ENCODE measurements around the gene CAPZB.

Gene CAPZB

DNA sequence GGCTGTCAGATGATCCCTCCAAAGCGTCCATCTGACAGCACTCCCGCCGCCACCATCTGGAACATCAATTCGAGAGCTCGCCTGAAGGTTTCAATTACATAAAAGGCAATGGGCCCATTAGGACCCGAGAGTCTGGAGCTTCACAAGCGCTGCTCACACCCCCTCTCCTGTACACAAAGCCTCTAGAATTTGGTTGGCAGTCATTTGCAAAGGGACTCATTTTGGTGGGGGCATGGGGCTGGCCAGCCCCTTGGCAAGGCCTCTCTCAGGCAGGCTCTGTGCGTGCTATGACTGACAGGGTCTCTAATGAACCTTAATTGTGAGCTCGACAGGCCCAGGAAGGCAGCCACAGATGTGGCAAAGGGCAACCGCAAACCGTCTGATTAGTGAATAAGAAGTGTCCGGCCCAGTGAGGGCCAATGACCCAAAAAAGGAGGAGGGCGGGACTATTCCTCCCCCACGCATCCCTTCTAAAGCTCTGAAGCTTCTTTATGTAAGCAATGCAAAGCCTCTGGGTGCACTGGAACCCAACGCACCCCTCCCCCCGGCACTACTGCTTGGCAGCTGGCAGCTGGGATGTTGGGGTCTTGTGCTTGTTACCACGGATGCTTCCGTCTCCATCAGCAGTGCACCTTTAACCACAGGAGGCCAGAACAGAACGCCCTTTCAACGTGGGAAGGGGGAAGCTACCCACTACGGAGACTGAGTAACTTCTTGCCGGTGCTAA lies 79.4 kb downstream of the CAPZB start:
- DNase-seq (ENCODE audit: low read depth), result no peak

DNA sequence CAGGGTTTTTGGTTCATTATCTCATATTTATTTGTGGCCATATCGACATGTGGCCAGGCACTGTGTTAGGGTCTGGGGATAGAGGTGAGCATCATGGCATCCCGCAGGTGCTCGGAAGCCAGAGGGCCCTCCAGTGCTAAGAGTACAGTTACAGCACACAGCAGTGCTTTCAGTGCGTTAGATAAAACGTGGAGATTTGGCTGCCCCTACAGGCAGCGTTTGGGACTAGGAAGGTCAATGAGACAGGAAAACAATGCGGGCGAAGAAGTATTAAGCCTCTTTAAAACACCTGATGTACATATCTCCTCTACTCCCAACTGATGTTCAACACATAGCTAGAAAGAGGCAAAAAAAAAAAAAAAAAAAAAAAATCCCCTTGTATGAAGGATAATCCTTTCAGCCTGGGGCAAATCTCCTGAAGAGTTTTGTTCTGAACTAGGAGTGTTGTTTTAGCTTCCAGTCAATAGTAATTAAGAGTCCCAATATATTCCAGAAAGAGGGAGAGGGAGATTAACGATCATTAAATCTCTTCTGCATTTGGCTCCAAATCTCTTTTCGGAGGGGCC lies 80.1 kb downstream of the CAPZB start:
- DNase-seq (ENCODE audit: low read depth), result no peak

- no peak for DNase-seq (ENCODE audit: low read depth)
Observed at GRCh38 chr1:19404748-19405147, 80.6 kb downstream of the CAPZB start.

GRCh38 chr1:19403256-19403655 lies 82.1 kb downstream of the CAPZB start:
- DNase-seq (ENCODE audit: low read depth), result no peak

GRCh38 chr1:19402031-19402813 lies 83.1 kb downstream of the CAPZB start:
- DNase-seq (ENCODE audit: low read depth), result no peak

- DNase-seq (ENCODE audit: low read depth), result no peak
Observed at GRCh38 chr1:19401535-19401889, 83.8 kb downstream of the CAPZB start.

DNA sequence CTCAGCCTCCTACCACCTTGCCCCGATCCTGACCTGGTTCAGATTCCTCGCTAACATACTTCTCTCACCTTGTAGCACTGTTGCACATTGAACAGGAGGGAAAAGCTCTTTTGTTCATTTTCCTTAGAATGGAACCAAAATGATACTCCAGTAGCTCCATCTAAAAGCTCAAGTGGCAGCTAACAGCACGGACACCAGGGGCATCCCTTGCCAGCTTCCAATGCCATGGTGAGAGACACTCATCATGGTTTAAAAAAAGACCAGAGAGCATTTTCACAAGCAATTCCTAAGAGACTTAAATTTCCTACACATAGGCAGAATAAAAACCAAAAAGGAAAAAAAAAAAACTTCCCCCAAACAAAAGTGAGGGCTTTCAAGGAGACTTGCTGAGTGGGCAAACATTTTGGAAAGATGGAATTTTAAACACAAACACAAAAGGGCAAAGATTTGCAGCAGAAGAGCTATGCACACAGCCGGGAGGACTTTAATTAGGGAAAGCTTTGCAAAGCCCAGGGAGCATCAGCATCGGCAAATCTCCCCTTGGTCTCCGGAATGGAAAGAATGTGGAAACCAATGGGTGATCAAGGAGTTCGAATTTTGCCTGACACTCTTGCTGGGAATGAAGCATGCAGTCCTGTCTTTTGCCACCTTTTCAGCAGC lies 84.3 kb downstream of the CAPZB start:
- DNase-seq (ENCODE audit: low read depth), result no peak

DNA sequence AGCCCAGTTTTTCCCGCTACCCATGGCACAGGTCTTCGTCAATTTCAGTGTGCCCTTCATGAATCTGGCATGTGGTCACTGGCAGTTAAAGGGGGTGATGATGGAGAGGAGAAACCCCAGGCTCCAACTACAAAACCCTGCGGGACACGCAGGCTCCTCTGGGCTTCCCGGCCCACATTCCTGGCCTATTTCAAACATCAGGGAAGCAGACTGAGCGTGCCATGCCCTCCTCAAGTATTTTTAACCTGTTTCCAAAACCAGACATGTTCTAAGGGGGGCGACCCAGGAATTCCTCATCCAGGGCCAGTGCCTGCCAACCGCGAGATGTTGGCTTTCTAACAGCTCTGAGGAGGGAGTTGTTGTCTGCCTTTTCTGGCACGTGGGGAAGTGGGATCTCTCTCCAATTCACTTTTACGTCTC lies 85.1 kb downstream of the CAPZB start:
- DNase-seq (ENCODE audit: low read depth), result no peak

DNA sequence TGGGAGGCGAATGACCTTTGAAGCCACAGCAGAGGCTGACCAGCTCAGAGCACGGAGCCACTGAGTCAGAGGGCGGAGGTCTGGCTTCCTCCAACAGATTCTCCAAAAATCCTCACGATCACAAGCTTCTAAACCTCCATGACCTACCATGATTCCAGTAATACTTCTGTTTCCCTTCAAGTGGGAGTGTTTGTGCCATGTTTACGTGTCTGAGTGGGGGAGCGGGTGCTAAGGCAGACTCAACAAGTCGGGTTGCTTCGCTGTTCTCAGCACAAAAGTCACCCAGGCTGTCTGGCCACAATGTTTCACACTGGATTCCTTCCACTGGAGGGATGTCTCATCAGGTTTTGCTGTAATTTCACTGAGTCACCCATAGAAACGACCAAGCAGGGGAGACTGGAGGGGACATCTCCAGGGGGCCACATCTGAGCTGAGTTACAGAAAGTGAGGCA lies 87.0 kb downstream of the CAPZB start:
- DNase-seq (ENCODE audit: low read depth), result no peak

- no peak for DNase-seq (ENCODE audit: low read depth)
Observed at GRCh38 chr1:19397217-19397945, 88.0 kb downstream of the CAPZB start.

DNA sequence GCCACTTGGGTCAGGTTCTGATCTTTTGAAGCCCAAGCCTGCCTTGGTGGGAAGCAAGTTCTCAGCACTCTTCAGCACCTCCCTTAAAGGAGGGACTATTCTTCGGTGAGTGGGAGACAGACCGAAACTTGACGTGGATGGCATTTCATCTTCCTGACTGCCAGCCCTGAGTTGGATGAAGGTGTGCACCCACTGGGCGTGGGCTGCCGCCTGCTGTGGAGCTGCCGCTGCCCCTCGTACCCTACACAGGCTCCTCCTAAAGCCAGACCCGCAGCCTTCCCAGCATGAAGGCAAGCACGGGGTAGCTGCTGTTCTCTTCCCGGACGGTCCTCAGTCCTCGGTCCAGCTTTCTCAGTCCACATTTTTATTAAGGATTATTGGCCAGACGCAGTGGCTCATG lies 89.1 kb downstream of the CAPZB start:
- no peak for DNase-seq (ENCODE audit: low read depth)

DNA sequence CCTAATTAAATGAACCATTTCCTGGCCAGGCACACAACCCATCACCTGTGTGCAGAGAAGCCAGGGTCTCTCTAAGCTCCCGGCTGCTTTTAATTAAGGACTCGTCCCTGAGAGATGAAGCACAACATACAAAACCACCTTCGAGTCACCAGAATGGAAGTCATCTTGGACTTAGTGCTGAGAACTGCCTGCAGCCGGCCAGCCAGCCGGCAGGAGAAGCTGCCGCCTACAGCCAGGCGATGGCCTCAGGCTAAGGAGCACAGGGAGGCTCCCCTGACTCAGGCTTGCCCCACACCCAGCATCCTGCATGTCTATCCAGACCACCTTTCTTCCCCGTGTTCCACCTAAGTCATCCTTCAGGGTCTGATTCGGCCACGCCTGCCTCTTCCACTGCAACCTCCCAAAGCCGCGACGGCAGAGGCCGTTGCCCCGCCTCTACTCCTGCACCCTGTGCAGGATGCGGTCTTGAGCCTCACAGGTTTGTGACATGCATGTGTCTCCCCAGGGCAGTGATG lies 89.6 kb downstream of the CAPZB start:
- no peak for DNase-seq (ENCODE audit: low read depth)

GRCh38 chr1:19393046-19393445 lies 92.3 kb downstream of the CAPZB start:
- no peak for DNase-seq (ENCODE audit: low read depth)

DNA sequence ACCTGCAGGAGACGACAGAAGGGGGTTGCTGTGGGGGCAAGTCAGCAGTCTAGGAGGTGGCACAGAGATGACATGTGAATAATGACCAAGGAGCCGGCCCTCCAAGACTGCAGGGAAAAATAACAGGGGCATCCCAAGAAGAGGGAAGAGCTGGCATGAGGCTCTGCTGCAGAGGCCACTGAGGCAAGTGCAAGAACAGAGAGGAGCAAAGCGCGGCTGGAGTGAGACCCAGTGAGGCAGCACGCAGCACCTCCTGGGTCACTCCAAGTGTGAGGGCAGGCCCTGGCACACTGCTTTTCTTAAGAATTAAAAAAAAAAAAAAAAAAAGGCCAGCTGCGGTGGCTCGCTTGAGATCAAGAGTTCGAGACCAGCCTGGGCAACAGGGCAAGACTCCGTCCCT lies 93.1 kb downstream of the CAPZB start:
- no peak for DNase-seq (ENCODE audit: low read depth)

DNA sequence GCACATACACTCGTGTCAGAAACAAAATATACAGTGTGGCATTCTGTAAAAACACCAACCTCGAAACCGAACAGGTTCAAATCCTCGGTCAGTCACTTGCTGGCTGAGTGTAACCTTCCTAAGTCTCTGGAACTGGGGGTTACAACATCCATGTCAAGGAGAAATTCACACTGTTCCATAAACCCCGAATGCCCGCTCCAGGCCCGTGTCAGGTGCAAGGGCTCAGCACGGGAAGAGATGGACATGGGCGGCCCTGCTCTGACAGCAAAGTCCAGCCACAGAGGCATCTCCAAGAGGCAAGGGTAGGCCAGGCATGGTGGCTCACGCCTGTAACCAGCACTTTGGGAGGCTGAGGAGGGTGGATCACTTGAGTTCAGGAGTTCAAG lies 93.8 kb downstream of the CAPZB start:
- DNase-seq (ENCODE audit: low read depth), result no peak

DNA sequence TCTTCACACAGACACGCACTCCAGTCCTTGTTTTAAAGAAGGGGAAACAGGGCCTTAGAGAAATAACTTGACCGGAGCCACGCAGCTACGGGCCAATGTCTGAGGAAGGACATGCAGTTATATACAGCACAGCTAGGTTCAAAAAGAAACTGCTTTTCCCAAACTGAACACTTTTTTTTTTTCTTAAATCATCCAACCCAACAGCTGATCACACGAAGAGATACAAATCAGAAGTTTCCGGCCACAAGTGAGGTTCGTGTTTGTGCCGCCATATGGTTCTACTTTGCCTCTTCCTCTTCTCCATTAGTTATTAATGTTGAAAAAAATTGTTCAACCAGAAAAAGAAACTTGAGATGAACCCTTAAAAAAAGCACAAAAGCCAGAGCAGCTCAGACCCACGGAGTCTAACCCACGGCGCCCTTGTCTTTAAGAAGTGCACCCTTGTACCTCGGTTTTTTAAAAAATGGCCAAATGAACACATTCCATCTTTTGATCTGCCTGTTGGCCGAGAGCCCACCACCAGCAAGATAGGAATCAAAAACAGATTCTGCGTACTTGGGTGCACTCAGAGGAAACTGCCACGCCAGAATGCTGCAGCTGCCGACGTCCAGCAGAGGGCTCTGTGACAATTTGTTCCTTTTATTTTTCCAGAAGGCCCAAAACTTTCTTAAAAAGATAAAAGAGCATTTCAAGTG lies 94.3 kb downstream of the CAPZB start:
- peak; percentile 58 for DNase-seq (ENCODE audit: low read depth)

DNA sequence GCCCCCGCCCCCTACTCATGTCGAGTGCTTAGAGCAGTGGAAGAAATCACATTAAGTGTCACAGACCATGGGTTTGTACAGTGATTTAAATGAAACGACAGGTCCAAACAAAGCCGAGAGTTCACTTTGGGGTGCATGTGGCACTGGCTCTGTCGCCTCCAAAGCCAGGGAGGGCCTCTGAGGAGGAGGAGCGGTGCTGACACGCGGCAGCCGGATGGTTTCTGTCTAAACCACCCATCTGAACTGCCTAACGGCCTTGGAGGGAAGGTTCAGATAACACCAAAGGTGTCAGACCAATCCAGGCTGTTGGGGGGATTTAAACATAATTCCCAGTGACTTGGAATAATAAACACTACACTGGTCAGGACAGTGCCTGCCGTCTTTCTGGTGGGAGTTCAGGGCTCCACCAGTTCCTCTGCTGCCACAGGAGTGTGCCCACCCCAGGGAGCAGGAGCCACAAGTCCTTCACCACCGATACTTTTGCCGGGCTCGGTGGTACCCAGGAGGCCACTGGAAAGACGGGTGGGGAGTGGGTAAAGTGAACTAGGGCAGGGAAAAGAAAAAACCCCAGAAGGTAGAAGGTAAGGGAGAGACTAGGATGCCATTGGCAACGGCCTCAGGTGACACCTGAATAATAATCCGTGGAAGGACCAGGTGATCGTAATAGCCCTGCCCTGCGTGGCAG lies 95.0 kb downstream of the CAPZB start:
- DNase-seq (ENCODE audit: low read depth), result no peak

GRCh38 chr1:19388980-19389379 lies 96.4 kb downstream of the CAPZB start:
- DNase-seq (ENCODE audit: low read depth), result no peak

DNA sequence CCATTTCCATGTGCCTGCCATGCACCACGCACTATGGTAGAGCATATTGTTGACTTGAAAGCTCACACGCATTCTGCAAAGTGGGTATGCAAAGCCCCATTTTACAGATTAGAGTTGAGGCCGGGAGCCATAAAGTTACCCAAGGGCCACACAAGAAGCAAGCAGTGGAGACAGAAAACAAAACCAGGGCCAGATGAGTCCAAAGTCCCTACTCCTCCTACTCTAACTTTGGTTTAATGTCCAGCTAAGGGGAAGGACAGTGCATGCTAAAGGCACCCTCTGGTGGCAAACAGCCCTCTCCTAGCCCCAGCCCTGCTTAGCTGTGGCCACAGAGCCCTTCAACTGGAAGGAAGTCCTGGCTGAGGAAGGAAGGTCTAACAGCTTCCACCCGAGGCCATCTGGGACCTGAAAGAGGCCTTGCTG lies 98.3 kb downstream of the CAPZB start:
- no peak for DNase-seq (ENCODE audit: low read depth)

- no peak for DNase-seq (ENCODE audit: low read depth)
Observed at GRCh38 chr1:19385869-19386591, 99.3 kb downstream of the CAPZB start.

Measured in T-helper 22 cell (primary cell).